GM21367 (cell line): ENCODE measurements around the gene ITIH1.
"Not testable (repeated sequence)": the region's sequence is repeated elsewhere in the genome, so short reads cannot be mapped to it uniquely, and the experiment has no call there.

Experiments
- ATAC-seq: cut with Tn5 transposase; IDR thresholded peaks from one replicate; pipeline ENCODE4 v1.9.1; 2021; ENCODE audit not compliant: unreplicated experiment

Gene ITIH1

GRCh38 chr3:52774066-52774713, 3.2 kb upstream of the ITIH1 start:
- no peak for ATAC-seq

- no peak for ATAC-seq
These were observed 2.2 kb upstream of the ITIH1 start for GRCh38 chr3:52774901-52775864.

GRCh38 chr3:52775877-52776276, 1.5 kb upstream of the ITIH1 start:
- ATAC-seq: no peak

DNA sequence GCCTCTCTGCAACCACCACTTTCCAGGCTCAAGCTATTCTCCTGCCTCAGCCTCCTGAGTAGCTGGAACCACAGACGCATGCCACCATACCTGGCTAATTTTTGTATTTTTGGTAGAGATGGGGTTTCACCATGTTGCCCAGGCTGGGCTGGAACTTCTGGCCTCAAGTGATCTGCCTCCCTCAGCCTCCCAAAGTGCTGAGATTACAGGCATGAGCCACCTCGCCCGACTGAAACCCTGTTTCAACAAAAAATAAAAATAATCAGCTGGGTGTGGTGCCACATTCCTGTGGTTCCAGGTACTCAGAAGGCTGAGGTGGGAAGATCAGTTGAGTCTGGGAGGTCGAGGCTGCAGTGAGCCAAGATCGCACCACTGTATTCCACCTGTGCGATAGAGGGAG, 913 bp upstream of the ITIH1 start:
- ATAC-seq: not testable (repeated sequence)

DNA sequence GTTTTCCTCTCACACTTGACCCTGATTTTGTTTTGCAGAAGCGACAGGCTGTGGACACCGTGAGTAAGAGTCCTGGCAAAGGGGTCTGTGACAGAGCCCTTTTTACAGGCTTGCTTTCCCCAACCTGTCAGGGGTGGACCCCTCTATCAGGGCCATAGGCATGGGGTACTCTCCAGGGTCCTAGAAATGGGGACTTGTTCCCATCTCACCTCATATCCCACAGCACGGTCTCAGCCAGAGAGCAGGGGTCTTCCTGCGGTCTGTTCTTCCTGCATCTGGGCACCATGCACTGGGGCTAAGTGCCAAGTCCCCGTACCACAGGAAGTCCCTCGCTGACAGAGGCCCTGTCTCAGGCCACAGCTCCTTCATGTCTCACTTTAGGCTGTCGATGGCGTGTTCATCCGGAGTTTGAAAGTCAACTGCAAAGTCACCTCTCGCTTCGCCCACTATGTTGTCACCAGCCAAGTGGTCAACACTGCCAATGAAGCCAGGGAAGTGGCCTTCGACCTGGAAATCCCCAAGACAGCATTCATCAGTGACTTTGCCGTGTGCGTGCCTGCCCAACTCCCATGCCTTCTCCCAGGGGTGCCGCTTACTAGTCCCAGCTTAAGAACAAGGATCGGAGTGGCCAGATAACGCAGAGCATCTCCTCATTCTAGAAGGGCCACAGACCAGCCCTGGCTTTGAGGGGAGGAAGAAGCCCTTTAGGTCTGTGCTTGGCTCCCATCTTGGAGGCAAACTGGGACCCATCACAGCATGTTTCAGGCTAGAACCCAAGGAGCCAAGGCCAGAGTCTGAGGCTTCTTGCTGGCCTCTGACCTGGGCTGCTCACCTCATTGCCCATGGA, 783 bp downstream of the ITIH1 start:
- ATAC-seq: no peak

- ATAC-seq: no peak
These were observed 1.8 kb downstream of the ITIH1 start for GRCh38 chr3:52779011-52779836.

- ATAC-seq: no peak
These were observed 2.6 kb downstream of the ITIH1 start for GRCh38 chr3:52779837-52780585.

DNA sequence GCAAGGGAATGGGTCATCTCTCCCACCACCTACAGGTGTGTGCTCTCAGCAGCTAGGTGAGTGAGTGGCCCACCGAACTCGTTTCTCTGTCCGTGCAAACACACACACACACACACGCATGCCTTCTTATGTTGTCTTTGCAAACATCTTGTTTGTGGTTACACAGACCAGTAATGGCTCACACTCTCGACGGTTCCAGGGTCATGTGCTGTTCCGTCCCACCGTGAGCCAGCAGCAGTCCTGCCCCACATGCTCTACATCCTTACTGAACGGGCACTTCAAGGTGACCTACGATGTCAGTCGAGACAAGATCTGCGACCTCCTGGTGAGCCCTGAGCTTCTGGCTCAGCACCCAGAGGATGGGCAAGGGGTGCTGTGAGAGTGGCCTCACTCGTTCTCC, 4.3 kb downstream of the ITIH1 start:
- ATAC-seq: no peak

GRCh38 chr3:52782412-52783210, 5.2 kb downstream of the ITIH1 start:
- ATAC-seq: no peak

DNA sequence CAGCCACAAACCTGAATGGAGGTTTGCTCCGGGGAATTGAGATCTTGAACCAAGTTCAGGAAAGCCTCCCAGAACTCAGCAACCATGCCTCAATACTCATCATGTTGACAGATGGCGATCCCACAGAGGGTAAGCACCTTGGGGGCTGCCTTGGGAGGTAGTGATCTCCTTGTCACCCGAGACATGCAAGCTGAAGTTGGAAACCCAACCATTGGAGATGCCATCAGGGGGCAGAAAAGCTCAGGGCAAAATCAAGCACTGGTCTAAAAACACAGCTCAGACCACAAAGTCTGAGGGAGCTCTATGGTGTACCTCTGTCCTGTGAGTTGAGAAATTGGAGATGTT, 5.8 kb downstream of the ITIH1 start:
- ATAC-seq: no peak

DNA sequence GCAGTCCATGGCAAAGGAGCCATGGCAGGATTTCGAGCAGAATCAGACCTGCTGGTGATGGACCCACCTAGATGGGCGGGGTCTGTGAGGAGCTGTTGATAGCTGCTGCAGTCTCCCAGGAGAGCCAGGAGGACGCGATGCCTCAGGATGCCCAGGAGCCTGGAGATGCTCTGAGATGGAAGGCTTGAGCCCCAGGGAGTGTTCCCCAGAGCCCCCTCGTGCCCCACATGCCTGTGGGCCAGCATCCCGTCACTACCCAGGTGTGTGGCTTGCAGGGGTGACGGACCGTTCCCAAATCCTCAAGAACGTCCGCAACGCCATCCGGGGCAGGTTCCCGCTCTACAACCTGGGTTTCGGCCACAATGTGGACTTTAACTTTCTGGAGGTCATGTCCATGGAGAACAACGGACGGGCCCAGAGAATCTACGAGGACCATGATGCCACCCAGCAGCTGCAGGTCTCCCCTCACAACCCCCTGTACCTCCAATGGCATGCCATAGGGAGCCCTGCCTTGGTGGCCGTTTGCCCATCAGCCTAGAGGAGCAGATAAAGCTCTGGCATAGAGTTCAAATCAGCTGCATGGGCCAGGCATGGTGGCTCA, 6.7 kb downstream of the ITIH1 start:
- ATAC-seq: no peak

DNA sequence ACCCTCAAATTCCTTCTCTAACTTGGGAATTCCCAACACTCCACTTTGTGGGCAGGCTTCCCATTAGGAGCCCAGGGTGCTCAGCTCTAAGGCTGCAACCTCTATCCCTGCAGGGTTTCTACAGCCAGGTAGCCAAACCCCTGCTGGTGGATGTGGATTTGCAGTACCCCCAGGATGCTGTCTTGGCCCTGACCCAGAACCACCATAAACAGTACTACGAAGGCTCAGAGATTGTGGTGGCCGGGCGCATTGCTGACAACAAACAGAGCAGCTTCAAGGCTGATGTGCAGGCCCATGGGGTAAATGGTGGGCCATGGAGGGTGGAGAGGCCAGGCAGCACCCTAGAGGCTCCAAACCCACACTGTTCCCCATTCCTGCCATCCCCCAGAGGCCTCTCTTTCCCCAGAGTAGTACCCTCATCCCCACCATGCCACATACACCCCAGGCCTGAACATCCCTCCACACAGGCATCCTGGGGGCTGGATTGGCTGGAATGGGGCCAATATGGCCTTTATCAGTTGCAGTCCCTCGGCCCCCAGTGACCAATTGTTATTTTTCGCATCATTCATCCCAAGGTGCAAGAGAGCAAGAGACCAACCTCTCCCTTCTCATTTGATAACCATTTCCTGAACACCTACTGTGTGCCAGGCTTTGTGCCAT, 7.7 kb downstream of the ITIH1 start:
- ATAC-seq: no peak

GRCh38 chr3:52786330-52787215, 9.2 kb downstream of the ITIH1 start:
- ATAC-seq: no peak

DNA sequence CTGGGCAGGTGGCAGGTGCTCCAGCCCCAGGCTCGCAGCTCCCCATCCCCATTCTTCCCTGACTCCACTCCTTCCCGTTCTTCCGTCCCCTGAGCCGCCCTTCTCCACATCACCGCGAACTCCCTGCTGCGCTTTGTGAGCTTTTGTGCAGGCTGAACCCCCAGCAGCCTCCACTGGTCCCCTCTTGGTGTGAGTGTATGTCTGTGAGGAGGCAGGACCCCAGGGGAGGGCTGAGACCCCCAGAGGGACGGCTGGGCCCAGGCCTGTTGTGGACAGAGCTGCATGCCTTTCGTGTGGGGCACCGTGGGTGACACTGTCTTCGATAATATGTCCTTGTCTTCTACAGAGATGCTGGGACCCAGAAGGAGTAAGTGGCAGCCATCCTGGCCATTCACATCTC, 9.8 kb downstream of the ITIH1 start:
- ATAC-seq: no peak

DNA sequence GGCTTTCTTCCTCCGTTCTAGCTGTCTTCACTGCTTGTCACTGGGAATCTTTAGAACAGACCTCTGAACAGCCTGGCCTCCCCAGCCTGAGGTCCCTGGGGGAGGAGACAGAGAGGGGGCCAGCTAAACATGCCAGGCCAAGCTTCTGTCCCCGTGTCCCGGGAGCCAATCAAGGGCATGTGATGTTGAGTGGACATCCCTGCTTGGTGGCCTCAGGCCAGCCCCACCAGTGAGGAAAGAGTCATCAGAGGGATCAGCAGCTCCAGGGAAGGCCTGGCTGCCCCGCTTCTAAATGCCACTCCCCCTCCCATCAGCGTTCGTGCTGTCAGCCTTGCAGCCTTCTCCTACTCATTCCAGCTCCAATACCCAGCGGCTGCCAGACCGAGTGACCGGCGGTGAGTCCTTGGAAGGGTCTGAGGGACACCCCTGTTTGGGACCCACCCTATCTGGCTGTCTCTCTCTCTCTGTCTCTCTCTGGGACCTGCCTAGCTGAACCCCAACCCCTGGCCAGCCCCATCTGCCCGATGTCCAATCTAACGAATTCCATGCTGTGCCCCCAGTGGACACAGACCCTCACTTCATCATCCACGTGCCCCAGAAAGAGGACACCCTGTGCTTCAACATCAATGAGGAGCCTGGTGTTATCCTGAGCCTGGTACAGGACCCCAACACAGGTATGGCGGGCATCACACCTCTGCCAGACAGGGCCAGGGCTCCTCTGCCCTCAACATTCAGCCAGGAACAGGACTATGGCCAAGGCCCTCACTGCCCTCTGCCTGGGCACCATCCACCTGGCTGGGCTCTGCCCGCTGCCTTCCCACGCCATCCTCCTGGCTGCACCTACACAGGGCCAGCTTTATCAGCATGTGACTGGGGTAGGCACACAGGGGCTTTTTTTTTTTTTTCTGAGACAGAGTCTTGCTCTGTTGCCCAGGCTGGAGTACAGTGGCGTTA, 10.6 kb downstream of the ITIH1 start:
- no peak for ATAC-seq
